Left ventricle myocardium inferior (tissue), 1 donor: Measurements from ENCODE around the gene NFKB2. TPM values are rescaled to one million over a fixed set of nuclear protein-coding genes. Genes with fewer than 3 reads are reported as not detected.
A peak's percentile ranks its signal among the peaks of the same experiment; 100 is the strongest.

Experiments used
- microRNA-seq: library from miRNA; unstranded; fragments of <30 nt; microRNA quantifications from one replicate; pipeline ENCODE4 v1.2.0, GENCODE V29; 2020
- total RNA-seq: library from RNA; stranded (reverse); fragmentation: NEBNext Ultra II Directional; extraction: Animal tissue kit (Norgen Biotek cat#: 25700); gene quantifications from one replicate; pipeline ENCODE4 v1.2.1, GENCODE V29; 2021
- donor health status: DM: no; HTN: yes; CAD: no; lungs with severe emphysema.

NFKB2 gene
- total RNA-seq, 1 donor from 2014 or later, result 11.0 TPM

Small RNAs within 50 kb of the gene (microRNA-seq; reads per million reads assigned to microRNA genes)
- 723 reads per million, percentile 82 among the genes with 10 or more reads in this experiment for gene MIR146B

Other genes with a start within 250 kb of the NFKB2 start
- gene NOLC1, start 243.3 kb upstream of the NFKB2 start, total RNA-seq, result 28.3 TPM
- not detected for gene ELOVL3, start 169.4 kb upstream of the NFKB2 start, total RNA-seq
- gene PITX3, start 154.2 kb upstream of the NFKB2 start, total RNA-seq, result 0.85 TPM
- gene GBF1, start 150.2 kb upstream of the NFKB2 start, total RNA-seq, result 43.2 TPM
- 0.93 TPM for gene PSD, start 23.1 kb downstream of the NFKB2 start, total RNA-seq
- gene FBXL15, start 25.1 kb downstream of the NFKB2 start, total RNA-seq, result 12.3 TPM
- gene CUEDC2, start 36.9 kb downstream of the NFKB2 start, total RNA-seq, result 72.3 TPM
- not detected for gene C10orf95, start 55.8 kb downstream of the NFKB2 start, total RNA-seq
- 103 TPM for gene ACTR1A, start 107.0 kb downstream of the NFKB2 start, total RNA-seq
- gene SUFU, start 108.3 kb downstream of the NFKB2 start, total RNA-seq, result 7.9 TPM
- gene TRIM8, start 248.8 kb downstream of the NFKB2 start, total RNA-seq, result 95.1 TPM